Testis (tissue), 2 donors: ENCODE results near the gene CTDSPL2.
A peak's percentile ranks its signal among the peaks of the same experiment; 100 is the strongest.

ENCODE experiments used
- POLR2A ChIP-seq: fragments of 450-650 bp; IDR thresholded peaks from one replicate; pipeline ENCODE4 v1.6.1; 2017; ENCODE audit warnings: antibody characterized with exemption, mild to moderate bottlenecking, moderate library complexity
- TF ChIP-seq, protein P1 (sequence below), 3 experiments: fragments of 450-650 bp in 2 of 3; fragments of 200-600 bp in 1 of 3; sonication (generic) in 1 of 3; IDR thresholded peaks; one replicate each; pipeline ENCODE4 v1.5.1; 2016 to 2019; ENCODE audit warnings: antibody characterized with exemption in 3 of 3, mild to moderate bottlenecking in 2 of 3, moderate library complexity in 1 of 3

DNA sequence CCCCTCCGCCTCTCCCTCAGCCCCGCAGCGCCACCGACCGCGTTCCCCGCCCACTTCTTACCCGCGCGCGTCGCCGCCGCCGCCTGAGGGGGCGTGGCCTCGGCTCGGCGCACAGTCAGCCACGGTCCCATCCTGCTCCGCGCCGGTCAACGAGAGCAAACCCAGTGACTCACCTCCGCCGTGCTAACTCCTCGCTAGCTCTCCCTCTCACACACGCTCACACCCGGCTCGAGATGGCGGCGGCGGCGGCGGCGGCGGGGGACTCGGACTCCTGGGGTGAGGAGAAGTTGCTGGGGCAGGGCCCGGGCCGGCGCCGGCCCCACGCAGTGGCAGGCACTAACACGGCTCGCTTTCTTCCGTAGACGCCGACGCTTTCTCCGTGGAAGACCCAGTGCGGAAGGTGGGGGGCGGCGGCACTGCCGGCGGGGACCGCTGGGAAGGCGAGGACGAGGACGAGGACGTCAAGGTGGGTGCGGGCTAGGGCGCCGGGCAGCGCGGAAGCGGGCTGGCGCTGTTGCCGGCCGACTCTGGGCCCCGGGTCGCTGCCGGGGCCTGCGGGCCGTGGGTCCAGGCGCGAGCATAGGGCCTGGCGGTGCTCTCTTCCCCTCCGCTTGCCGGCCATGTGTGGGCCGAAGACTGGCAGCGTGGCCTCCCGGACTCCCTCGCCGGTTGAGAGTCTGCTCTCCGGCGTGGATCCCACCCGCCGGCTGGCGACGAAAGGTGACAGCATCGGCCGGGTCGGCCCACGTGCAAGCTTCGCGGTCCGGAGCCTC, 109.7 kb downstream of the CTDSPL2 start, which contains the start of gene EIF3J:
- TF ChIP-seq POLR2A: peak; percentile 75
- TF ChIP-seq, protein P1, sequence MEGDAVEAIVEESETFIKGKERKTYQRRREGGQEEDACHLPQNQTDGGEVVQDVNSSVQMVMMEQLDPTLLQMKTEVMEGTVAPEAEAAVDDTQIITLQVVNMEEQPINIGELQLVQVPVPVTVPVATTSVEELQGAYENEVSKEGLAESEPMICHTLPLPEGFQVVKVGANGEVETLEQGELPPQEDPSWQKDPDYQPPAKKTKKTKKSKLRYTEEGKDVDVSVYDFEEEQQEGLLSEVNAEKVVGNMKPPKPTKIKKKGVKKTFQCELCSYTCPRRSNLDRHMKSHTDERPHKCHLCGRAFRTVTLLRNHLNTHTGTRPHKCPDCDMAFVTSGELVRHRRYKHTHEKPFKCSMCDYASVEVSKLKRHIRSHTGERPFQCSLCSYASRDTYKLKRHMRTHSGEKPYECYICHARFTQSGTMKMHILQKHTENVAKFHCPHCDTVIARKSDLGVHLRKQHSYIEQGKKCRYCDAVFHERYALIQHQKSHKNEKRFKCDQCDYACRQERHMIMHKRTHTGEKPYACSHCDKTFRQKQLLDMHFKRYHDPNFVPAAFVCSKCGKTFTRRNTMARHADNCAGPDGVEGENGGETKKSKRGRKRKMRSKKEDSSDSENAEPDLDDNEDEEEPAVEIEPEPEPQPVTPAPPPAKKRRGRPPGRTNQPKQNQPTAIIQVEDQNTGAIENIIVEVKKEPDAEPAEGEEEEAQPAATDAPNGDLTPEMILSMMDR (IDR thresholded peaks at IDR 0.05): peak in 1 of 3 experiments; percentile 6
